Esophagus squamous epithelium (tissue), 5 donors: ENCODE results near the gene ZNF70. TPM values are rescaled to one million over a fixed set of nuclear protein-coding genes. Genes with fewer than 3 reads are reported as not detected.
"Not testable (repeated sequence)": the region's sequence is repeated elsewhere in the genome, so short reads cannot be mapped to it uniquely, and the experiment has no call there.

Experiments used
- DNase-seq: peaks from one replicate; lab custom pipeline; 2025; lab: John Stamatoyannopoulos, UW
- H3K27ac ChIP-seq, 4 donors: fragments of 200-600 bp; sonication (generic); one replicate each; pipeline ENCODE4 v1.5.1; 2016 to 2019; ENCODE audit warnings: mild to moderate bottlenecking in 1 of 4
- H3K27me3 ChIP-seq, 4 donors: fragments of 200-600 bp; sonication (generic); 1 replicate in 3 of 4; 2 replicates in 1 of 4; pipeline versions ENCODE4 v1.5.1 to v1.6.0; 2017 to 2021; ENCODE audit warnings: antibody characterized with exemption in 1 of 4
- H3K36me3 ChIP-seq, 3 donors: fragments of 200-600 bp; sonication (generic); one replicate each; pipeline ENCODE4 v1.5.1; 2016 to 2019
- H3K4me1 ChIP-seq, 3 donors: fragments of 200-600 bp; sonication (generic); one replicate each; pipeline ENCODE4 v1.5.1; 2017 to 2019
- H3K4me3 ChIP-seq, 4 donors: fragments of 200-600 bp; sonication (generic); 1 replicate in 3 of 4; 2 replicates in 1 of 4; pipeline ENCODE4 v1.5.1; 2016 to 2019; ENCODE audit warnings: mild to moderate bottlenecking in 2 of 4, moderate library complexity in 1 of 4
- H3K9me3 ChIP-seq, 3 donors: fragments of 200-600 bp; sonication (generic); one replicate each; pipeline ENCODE4 v1.5.1; 2016 to 2019
- CTCF ChIP-seq, 6 experiments: fragments of 450-650 bp in 4 of 6; fragments of 200-600 bp in 2 of 6; sonication (generic) in 2 of 6; IDR thresholded peaks; one replicate each; pipeline ENCODE4 v1.5.1; 2016 to 2019; ENCODE audit warnings: antibody characterized with exemption in 6 of 6, mild to moderate bottlenecking in 4 of 6, moderate library complexity in 4 of 6
- POLR2A ChIP-seq, 4 donors: fragments of 450-650 bp; IDR thresholded peaks; one replicate each; pipeline ENCODE4 v1.6.1; 2017; ENCODE audit warnings: antibody characterized with exemption in 4 of 4, mild to moderate bottlenecking in 4 of 4, moderate library complexity in 3 of 4
- WGBS, 2 donors: methylation state at CpG; one replicate each; pipeline ENCODE4 v1.1.5; 2018; 5-methylcytosine and 5-hydroxymethylcytosine counted together
- intact Hi-C: fragments of 100-400 bp; cut with DNase I; formaldehyde crosslinking; loops from one replicate; pipeline ENCODE4 v1.15.0; 2022
- total RNA-seq, 4 donors: library from RNA; depleted of rRNA; stranded (reverse); fragments of >200 nt; gene quantifications; one replicate each; pipeline ENCODE4 v1.1.0, GENCODE V29; 2016
- donor health status: DM: yes; HTN: yes; CAD: no.

Gene ZNF70
- total RNA-seq, 4 donors from 2014 or later, result 0.91 to 2.7 (median 1.1) TPM

GRCh38 chr22:23743303-23743705, 7.6 kb downstream of the ZNF70 start:
- no peaks in the 10 kb centered on the region for H3K9me3 ChIP-seq
- DNase-seq, result no peak
- intact Hi-C loops, result no loop called here
- 80% methylated on average over 2 of the region's 2 CpGs; no CpG with 5 or more reads in 1 of the 2 donors for WGBS, 2 donors
- H3K4me1 ChIP-seq, result peaks cover 0 to 7% (median 0%) of the 10 kb centered on the region in 3 donors
- H3K36me3 ChIP-seq, result peaks cover 9 to 50% (median 11%) of the 10 kb centered on the region in 3 donors
- TF ChIP-seq POLR2A (IDR thresholded peaks at IDR 0.05) (no peak), CTCF (IDR thresholded peaks at IDR 0.05) (no peak)
- no peaks in the 10 kb centered on the region for H3K27me3 ChIP-seq
- no peak overlapping the region for H3K4me3 ChIP-seq
- no peak overlapping the region for H3K27ac ChIP-seq

GRCh38 chr22:23742505-23743264, 8.2 kb downstream of the ZNF70 start:
- Histone ChIP-seq H3K27me3 (no peaks in the 10 kb centered on the region), H3K4me3 (no peak overlapping the region), H3K9me3 (no peaks in the 10 kb centered on the region), H3K4me1 (peaks cover 0 to 7% (median 0%) of the 10 kb centered on the region in 3 donors), H3K27ac (no peak overlapping the region), H3K36me3 (peaks cover 9 to 50% (median 11%) of the 10 kb centered on the region in 3 donors)
- TF ChIP-seq CTCF (IDR thresholded peaks at IDR 0.05) (no peak), POLR2A (IDR thresholded peaks at IDR 0.05) (no peak)
- WGBS, 2 donors, result 75 to 76% methylated on average over 3 to 6 of the region's 7 CpGs
- no peak for DNase-seq
- intact Hi-C loops, result no loop called here

DNA sequence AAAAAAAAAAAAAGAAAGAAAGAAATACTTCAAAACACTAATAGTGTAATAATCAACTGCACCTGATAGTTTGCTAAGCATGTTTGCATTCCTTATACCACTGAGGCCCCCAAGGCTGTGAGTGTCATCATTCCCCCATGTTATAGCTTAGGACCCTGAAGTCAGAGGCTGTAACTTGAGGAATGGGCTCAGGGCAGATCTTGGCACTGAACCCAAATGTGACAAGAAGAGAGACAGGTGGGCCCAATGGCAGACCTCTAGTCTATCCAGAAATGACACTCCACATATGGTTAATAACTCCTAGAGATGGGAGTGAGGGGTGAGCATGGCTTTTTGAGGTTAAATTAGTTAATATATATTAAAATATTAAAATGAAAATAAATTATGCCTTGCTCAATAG, 13.2 kb downstream of the ZNF70 start:
- no peak overlapping the region for H3K27ac ChIP-seq
- no peak overlapping the region for H3K4me3 ChIP-seq
- TF ChIP-seq POLR2A (IDR thresholded peaks at IDR 0.05) (no peak), CTCF (IDR thresholded peaks at IDR 0.05) (no peak)
- H3K4me1 ChIP-seq, result peaks cover 0 to 3% (median 0%) of the 10 kb centered on the region in 3 donors
- intact Hi-C loops, result no loop called here
- DNase-seq, result no peak
- H3K27me3 ChIP-seq, result no peaks in the 10 kb centered on the region
- H3K36me3 ChIP-seq, result peaks cover 0 to 19% (median 0%) of the 10 kb centered on the region in 3 donors
- H3K9me3 ChIP-seq, result no peaks in the 10 kb centered on the region

- H3K9me3 ChIP-seq, H3K4me3 ChIP-seq, intact Hi-C loops, H3K4me1 ChIP-seq, DNase-seq, H3K36me3 ChIP-seq, H3K27me3 ChIP-seq, H3K27ac ChIP-seq: not testable (repeated sequence)
- 73 to 85% methylated on average over 4 of the region's 4 CpGs for WGBS, 2 donors
Observed at GRCh38 chr22:23728108-23728507, 22.8 kb downstream of the ZNF70 start.

DNA sequence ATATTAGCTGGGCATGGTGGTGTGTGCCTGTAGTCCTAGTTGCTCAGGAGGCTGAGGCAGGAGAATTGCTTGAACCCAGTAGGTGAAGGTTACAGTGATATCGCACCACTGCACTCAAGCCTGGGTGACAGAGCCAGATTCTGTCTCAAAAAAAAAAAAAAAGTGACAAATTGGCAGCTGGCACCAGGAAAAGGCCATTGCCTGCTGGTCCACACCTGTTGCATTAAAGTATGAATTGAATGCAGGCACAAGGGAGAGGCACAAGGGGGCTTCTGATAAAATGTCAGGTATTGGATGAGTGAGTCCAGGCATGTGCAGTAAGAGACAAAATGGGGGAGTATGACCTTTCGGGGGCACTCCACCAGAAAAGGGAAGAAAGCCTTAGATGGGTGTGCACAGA, 28.2 kb downstream of the ZNF70 start:
- no peak overlapping the region for H3K27ac ChIP-seq
- no peaks in the 10 kb centered on the region for H3K4me1 ChIP-seq
- no peaks in the 10 kb centered on the region for H3K36me3 ChIP-seq
- WGBS, 2 donors, result 68 to 79% methylated on average over 2 of the region's 2 CpGs
- no peak overlapping the region for H3K4me3 ChIP-seq
- H3K27me3 ChIP-seq, result no peaks in the 10 kb centered on the region
- no peak for TF ChIP-seq CTCF (IDR thresholded peaks at IDR 0.05)
- TF ChIP-seq POLR2A (IDR thresholded peaks at IDR 0.05), result no peak
- no peak for DNase-seq
- no peaks in the 10 kb centered on the region for H3K9me3 ChIP-seq
- intact Hi-C loops, result no loop called here
